ENCODE data around the gene SLMAP.

Gene SLMAP

GRCh38 chr3:57840473-57840872 is 84.4 kb downstream of the SLMAP start:
- H4K8ac ChIP-seq (ENCODE audit: low read depth, low read length): no peak overlapping the region
- no peak overlapping the region for H2AFZ ChIP-seq (ENCODE audit: insufficient read depth, low read length, poor library complexity)
- H4K12ac ChIP-seq (ENCODE audit: low read depth, low read length): no peak overlapping the region
- no peak overlapping the region for H3K18ac ChIP-seq (ENCODE audit: low read length)
- H3K4me2 ChIP-seq (ENCODE audit: low read length): no peak overlapping the region
- no peak overlapping the region for H3K14ac ChIP-seq (ENCODE audit: low read length)
- no CpG with 5 or more reads among the region's 1 CpG for WGBS (ENCODE audit: extremely low coverage, insufficient coverage, insufficient read length)
- H4K91ac ChIP-seq (ENCODE audit: low read depth, low read length): no peak overlapping the region
- H3K23ac ChIP-seq (ENCODE audit: low read length): no peak overlapping the region
- no peaks in the 10 kb centered on the region for H3K36me3 ChIP-seq (ENCODE audit: control insufficient read depth in 1 of 2, insufficient read depth in 2 of 2, low read length in 2 of 2)
- no peaks in the 10 kb centered on the region for H3K27me3 ChIP-seq (ENCODE audit: insufficient read depth, low read length)
- H2AK5ac ChIP-seq (ENCODE audit: low read length): no peak overlapping the region
- H2BK120ac ChIP-seq (ENCODE audit: insufficient read depth, low read length, poor library complexity): no peak overlapping the region
- H3K4ac ChIP-seq (ENCODE audit: low read depth, low read length): no peak overlapping the region
- H3K9ac ChIP-seq (ENCODE audit: low read length): no peak overlapping the region
- no peaks in the 10 kb centered on the region for H3K9me3 ChIP-seq (ENCODE audit: insufficient read depth, low read depth, low read length)
- no peak overlapping the region for H3K27ac ChIP-seq (ENCODE audit: low read depth, low read length)
- H2BK12ac ChIP-seq (ENCODE audit: low read length): no peak overlapping the region
- no peak overlapping the region for H2BK5ac ChIP-seq (ENCODE audit: low read depth, low read length, poor library complexity)
- H3K79me1 ChIP-seq (ENCODE audit: low read length): no peaks in the 10 kb centered on the region
- no peak for DNase-seq
- H3K79me2 ChIP-seq (ENCODE audit: control insufficient read depth, insufficient read depth, low read length, poor library complexity): no peaks in the 10 kb centered on the region
- H3K4me3 ChIP-seq (ENCODE audit: low read depth, low read length): no peak overlapping the region
- H3K4me1 ChIP-seq (ENCODE audit: control insufficient read depth in 1 of 2, insufficient read depth in 2 of 2, low read length in 2 of 2): no peaks in the 10 kb centered on the region

- H2AFZ ChIP-seq (ENCODE audit: insufficient read depth, low read length, poor library complexity): no peak overlapping the region
- no peak overlapping the region for H3K4me2 ChIP-seq (ENCODE audit: low read length)
- H2BK5ac ChIP-seq (ENCODE audit: low read depth, low read length, poor library complexity): no peak overlapping the region
- WGBS (ENCODE audit: extremely low coverage, insufficient coverage, insufficient read length): no CpG with 5 or more reads among the region's 2 CpGs
- no peaks in the 10 kb centered on the region for H3K27me3 ChIP-seq (ENCODE audit: insufficient read depth, low read length)
- no peak overlapping the region for H3K23ac ChIP-seq (ENCODE audit: low read length)
- H4K91ac ChIP-seq (ENCODE audit: low read depth, low read length): no peak overlapping the region
- H4K12ac ChIP-seq (ENCODE audit: low read depth, low read length): no peak overlapping the region
- H2BK12ac ChIP-seq (ENCODE audit: low read length): no peak overlapping the region
- no peak overlapping the region for H3K27ac ChIP-seq (ENCODE audit: low read depth, low read length)
- H3K4me3 ChIP-seq (ENCODE audit: low read depth, low read length): no peak overlapping the region
- no peaks in the 10 kb centered on the region for H3K36me3 ChIP-seq (ENCODE audit: control insufficient read depth in 1 of 2, insufficient read depth in 2 of 2, low read length in 2 of 2)
- no peaks in the 10 kb centered on the region for H3K9me3 ChIP-seq (ENCODE audit: insufficient read depth, low read depth, low read length)
- H4K8ac ChIP-seq (ENCODE audit: low read depth, low read length): no peak overlapping the region
- no peak for DNase-seq
- no peaks in the 10 kb centered on the region for H3K4me1 ChIP-seq (ENCODE audit: control insufficient read depth in 1 of 2, insufficient read depth in 2 of 2, low read length in 2 of 2)
- H2BK120ac ChIP-seq (ENCODE audit: insufficient read depth, low read length, poor library complexity): no peak overlapping the region
- no peaks in the 10 kb centered on the region for H3K79me1 ChIP-seq (ENCODE audit: low read length)
- H3K9ac ChIP-seq (ENCODE audit: low read length): no peak overlapping the region
- H2AK5ac ChIP-seq (ENCODE audit: low read length): no peak overlapping the region
- H3K79me2 ChIP-seq (ENCODE audit: control insufficient read depth, insufficient read depth, low read length, poor library complexity): no peaks in the 10 kb centered on the region
- H3K14ac ChIP-seq (ENCODE audit: low read length): no peak overlapping the region
- no peak overlapping the region for H3K18ac ChIP-seq (ENCODE audit: low read length)
- no peak overlapping the region for H3K4ac ChIP-seq (ENCODE audit: low read depth, low read length)
These were observed 85.7 kb downstream of the SLMAP start for GRCh38 chr3:57841818-57842217.

- H4K8ac ChIP-seq (ENCODE audit: low read depth, low read length): no peak overlapping the region
- no peak overlapping the region for H3K23ac ChIP-seq (ENCODE audit: low read length)
- no peak overlapping the region for H2BK5ac ChIP-seq (ENCODE audit: low read depth, low read length, poor library complexity)
- 97% methylated on average over 3 of the region's 3 CpGs for WGBS (ENCODE audit: extremely low coverage, insufficient coverage, insufficient read length)
- no peak overlapping the region for H4K91ac ChIP-seq (ENCODE audit: low read depth, low read length)
- no peaks in the 10 kb centered on the region for H3K4me1 ChIP-seq (ENCODE audit: control insufficient read depth in 1 of 2, insufficient read depth in 2 of 2, low read length in 2 of 2)
- H3K27me3 ChIP-seq (ENCODE audit: insufficient read depth, low read length): no peaks in the 10 kb centered on the region
- no peak overlapping the region for H2BK12ac ChIP-seq (ENCODE audit: low read length)
- no peak overlapping the region for H2AK5ac ChIP-seq (ENCODE audit: low read length)
- no peak overlapping the region for H3K14ac ChIP-seq (ENCODE audit: low read length)
- no peak overlapping the region for H3K4ac ChIP-seq (ENCODE audit: low read depth, low read length)
- no peak overlapping the region for H4K12ac ChIP-seq (ENCODE audit: low read depth, low read length)
- H3K9me3 ChIP-seq (ENCODE audit: insufficient read depth, low read depth, low read length): no peaks in the 10 kb centered on the region
- H3K4me3 ChIP-seq (ENCODE audit: low read depth, low read length): no peak overlapping the region
- no peak for DNase-seq
- H2BK120ac ChIP-seq (ENCODE audit: insufficient read depth, low read length, poor library complexity): no peak overlapping the region
- H2AFZ ChIP-seq (ENCODE audit: insufficient read depth, low read length, poor library complexity): no peak overlapping the region
- H3K79me1 ChIP-seq (ENCODE audit: low read length): no peaks in the 10 kb centered on the region
- H3K27ac ChIP-seq (ENCODE audit: low read depth, low read length): no peak overlapping the region
- peaks cover 0 to 6% of the 10 kb centered on the region in 2 experiments for H3K36me3 ChIP-seq (ENCODE audit: control insufficient read depth in 1 of 2, insufficient read depth in 2 of 2, low read length in 2 of 2)
- no peaks in the 10 kb centered on the region for H3K79me2 ChIP-seq (ENCODE audit: control insufficient read depth, insufficient read depth, low read length, poor library complexity)
- no peak overlapping the region for H3K18ac ChIP-seq (ENCODE audit: low read length)
- H3K9ac ChIP-seq (ENCODE audit: low read length): no peak overlapping the region
- H3K4me2 ChIP-seq (ENCODE audit: low read length): no peak overlapping the region
These were observed 92.1 kb downstream of the SLMAP start for GRCh38 chr3:57848177-57848738.

- no peak overlapping the region for H3K4me3 ChIP-seq (ENCODE audit: low read depth, low read length)
- H3K9ac ChIP-seq (ENCODE audit: low read length): no peak overlapping the region
- no peak for DNase-seq
- no CpG with 5 or more reads among the region's 6 CpGs for WGBS (ENCODE audit: extremely low coverage, insufficient coverage, insufficient read length)
- no peak overlapping the region for H2BK12ac ChIP-seq (ENCODE audit: low read length)
- H3K79me2 ChIP-seq (ENCODE audit: control insufficient read depth, insufficient read depth, low read length, poor library complexity): no peaks in the 10 kb centered on the region
- no peaks in the 10 kb centered on the region for H3K4me1 ChIP-seq (ENCODE audit: control insufficient read depth in 1 of 2, insufficient read depth in 2 of 2, low read length in 2 of 2)
- H3K36me3 ChIP-seq (ENCODE audit: control insufficient read depth in 1 of 2, insufficient read depth in 2 of 2, low read length in 2 of 2): peaks cover 0 to 9% of the 10 kb centered on the region in 2 experiments
- no peaks in the 10 kb centered on the region for H3K79me1 ChIP-seq (ENCODE audit: low read length)
- no peaks in the 10 kb centered on the region for H3K27me3 ChIP-seq (ENCODE audit: insufficient read depth, low read length)
- H2AFZ ChIP-seq (ENCODE audit: insufficient read depth, low read length, poor library complexity): no peak overlapping the region
- no peak overlapping the region for H2AK5ac ChIP-seq (ENCODE audit: low read length)
- H3K4me2 ChIP-seq (ENCODE audit: low read length): no peak overlapping the region
- no peak overlapping the region for H3K27ac ChIP-seq (ENCODE audit: low read depth, low read length)
- no peak overlapping the region for H3K23ac ChIP-seq (ENCODE audit: low read length)
- no peak overlapping the region for H4K8ac ChIP-seq (ENCODE audit: low read depth, low read length)
- H4K12ac ChIP-seq (ENCODE audit: low read depth, low read length): no peak overlapping the region
- no peak overlapping the region for H2BK120ac ChIP-seq (ENCODE audit: insufficient read depth, low read length, poor library complexity)
- no peak overlapping the region for H3K14ac ChIP-seq (ENCODE audit: low read length)
- no peak overlapping the region for H3K4ac ChIP-seq (ENCODE audit: low read depth, low read length)
- H4K91ac ChIP-seq (ENCODE audit: low read depth, low read length): no peak overlapping the region
- H3K18ac ChIP-seq (ENCODE audit: low read length): no peak overlapping the region
- H3K9me3 ChIP-seq (ENCODE audit: insufficient read depth, low read depth, low read length): no peaks in the 10 kb centered on the region
- no peak overlapping the region for H2BK5ac ChIP-seq (ENCODE audit: low read depth, low read length, poor library complexity)
These were observed 95.2 kb downstream of the SLMAP start for GRCh38 chr3:57851304-57851703.
